Loucy (cell line): Measurements from ENCODE around the gene GRIN2B.

Experiments used
- H2AFZ ChIP-seq: fragments of 200-600 bp; sonication (generic); 2 replicates; pipeline ENCODE4 v1.6.0; 2016; ENCODE audit warnings: antibody characterized with exemption, mild to moderate bottlenecking, low read length, moderate library complexity
- H3F3A ChIP-seq: fragments of 200-600 bp; 2 replicates; pipeline ENCODE4 v1.6.0; 2016; ENCODE audit warnings: antibody characterized with exemption, low read depth, mild to moderate bottlenecking
- H3K27me3 ChIP-seq: fragments of 200-600 bp; sonication (generic); 2 replicates; pipeline ENCODE4 v1.6.1; 2014; ENCODE audit warnings: low read length, mild to moderate bottlenecking; ENCODE audit not compliant: insufficient read depth, poor library complexity, severe bottlenecking
- H3K36me3 ChIP-seq: fragments of 200-600 bp; sonication (generic); 2 replicates; pipeline ENCODE4 v1.6.1; 2016; ENCODE audit warnings: low read length; ENCODE audit not compliant: insufficient read depth
- H3K4me1 ChIP-seq: fragments of 200-600 bp; sonication (generic); 2 replicates; pipeline ENCODE4 v1.5.1; 2014; ENCODE audit warnings: low read length, mild to moderate bottlenecking; ENCODE audit not compliant: insufficient read depth, poor library complexity, severe bottlenecking
- H3K4me2 ChIP-seq: fragments of 200-600 bp; sonication (generic); 2 replicates; pipeline ENCODE4 v1.6.0; 2014; ENCODE audit warnings: antibody characterized with exemption, low read length, low read depth, mild to moderate bottlenecking; ENCODE audit not compliant: poor library complexity, severe bottlenecking
- H3K4me3 ChIP-seq: fragments of 200-600 bp; sonication (generic); 2 replicates; pipeline ENCODE4 v1.5.1; 2014; ENCODE audit warnings: low read length, mild to moderate bottlenecking, mixed read lengths; ENCODE audit not compliant: poor library complexity, severe bottlenecking
- H3K79me2 ChIP-seq: fragments of 200-600 bp; sonication (generic); 2 replicates; pipeline ENCODE4 v1.6.1; 2014; ENCODE audit warnings: low read length; ENCODE audit not compliant: insufficient read depth
- H3K9ac ChIP-seq: fragments of 200-600 bp; sonication (generic); 2 replicates; pipeline ENCODE4 v1.6.0; 2014; ENCODE audit warnings: mild to moderate bottlenecking, low read depth, low read length, moderate library complexity; ENCODE audit not compliant: poor library complexity, severe bottlenecking
- H3K9me2 ChIP-seq: fragments of 200-600 bp; sonication (generic); replicated peaks from 2 replicates; pipeline ENCODE4 v1.6.1; 2016; ENCODE audit warnings: low read depth, low read length, mixed read lengths
- H3K9me3 ChIP-seq: fragments of 200-600 bp; sonication (generic); 2 replicates; pipeline ENCODE4 v1.6.1; 2014; ENCODE audit warnings: mild to moderate bottlenecking, antibody characterized with exemption, low read length, low read depth; ENCODE audit not compliant: insufficient read depth
- H4K20me1 ChIP-seq: fragments of 200-600 bp; sonication (generic); 2 replicates; pipeline ENCODE4 v1.6.0; 2014; ENCODE audit warnings: antibody characterized with exemption, low read length, mild to moderate bottlenecking; ENCODE audit not compliant: insufficient read depth, poor library complexity, severe bottlenecking
- CTCF ChIP-seq: fragments of 200-600 bp; sonication (generic); conservative IDR thresholded peaks from 2 replicates; pipeline ENCODE4 v1.5.1; 2014; ENCODE audit warnings: mild to moderate bottlenecking, antibody characterized with exemption, low read length
- EZH2phosphoT487 ChIP-seq: fragments of 200-600 bp; IDR thresholded peaks from 2 replicates; pipeline ENCODE4 v1.6.1; 2018; ENCODE audit warnings: antibody characterized with exemption, mild to moderate bottlenecking, moderate library complexity, borderline replicate concordance

Gene GRIN2B

GRCh38 chr12:13957576-13957975 is 23.8 kb downstream of the GRIN2B start:
- Histone ChIP-seq H3K79me2 (no peaks in the 10 kb centered on the region), H3K4me3 (no peak overlapping the region), H4K20me1 (no peaks in the 10 kb centered on the region), H3K36me3 (no peaks in the 10 kb centered on the region), H3K9me3 (no peaks in the 10 kb centered on the region), H2AFZ (no peak overlapping the region), H3K9ac (no peak overlapping the region), H3K4me2 (no peak overlapping the region), H3K9me2 (no peaks in the 10 kb centered on the region), H3K4me1 (no peaks in the 10 kb centered on the region), H3F3A (no peaks in the 10 kb centered on the region), H3K27me3 (no peaks in the 10 kb centered on the region)
- TF ChIP-seq CTCF: no peak
- no peak for TF ChIP-seq EZH2phosphoT487

GRCh38 chr12:13956060-13956590 is 25.3 kb downstream of the GRIN2B start:
- H3K9ac ChIP-seq: no peak overlapping the region
- no peak overlapping the region for H2AFZ ChIP-seq
- H3K79me2 ChIP-seq: no peaks in the 10 kb centered on the region
- H3K4me1 ChIP-seq: no peaks in the 10 kb centered on the region
- H4K20me1 ChIP-seq: no peaks in the 10 kb centered on the region
- H3K27me3 ChIP-seq: no peaks in the 10 kb centered on the region
- no peak overlapping the region for H3K4me3 ChIP-seq
- no peaks in the 10 kb centered on the region for H3F3A ChIP-seq
- H3K4me2 ChIP-seq: no peak overlapping the region
- TF ChIP-seq CTCF (no peak), EZH2phosphoT487 (no peak)
- no peaks in the 10 kb centered on the region for H3K36me3 ChIP-seq
- no peaks in the 10 kb centered on the region for H3K9me2 ChIP-seq
- no peaks in the 10 kb centered on the region for H3K9me3 ChIP-seq

GRCh38 chr12:13952096-13952495 is 29.3 kb downstream of the GRIN2B start:
- Histone ChIP-seq H3K4me2 (no peak overlapping the region), H2AFZ (no peak overlapping the region), H3K9ac (no peak overlapping the region), H4K20me1 (no peaks in the 10 kb centered on the region), H3K9me3 (no peaks in the 10 kb centered on the region), H3K27me3 (no peaks in the 10 kb centered on the region), H3K79me2 (no peaks in the 10 kb centered on the region), H3K36me3 (no peaks in the 10 kb centered on the region), H3F3A (no peaks in the 10 kb centered on the region), H3K4me3 (no peak overlapping the region), H3K4me1 (no peaks in the 10 kb centered on the region), H3K9me2 (no peaks in the 10 kb centered on the region)
- TF ChIP-seq EZH2phosphoT487 (no peak), CTCF (no peak)
